GM18511 (cell line): ENCODE data around the gene LIN52.

ENCODE experiments used
- ATAC-seq: cut with Tn5 transposase; IDR thresholded peaks from one replicate; pipeline ENCODE4 v1.9.1; 2021; ENCODE audit warnings: mild to moderate bottlenecking, moderate library complexity; ENCODE audit not compliant: unreplicated experiment

Gene LIN52

GRCh38 chr14:74179856-74180255 is 95.1 kb downstream of the LIN52 start:
- ATAC-seq: no peak

GRCh38 chr14:74190927-74191575 is 106.3 kb downstream of the LIN52 start:
- no peak for ATAC-seq

- ATAC-seq: no peak
Observed at GRCh38 chr14:74194506-74195274, 109.9 kb downstream of the LIN52 start.

GRCh38 chr14:74195623-74196022 is 110.9 kb downstream of the LIN52 start:
- ATAC-seq: no peak

GRCh38 chr14:74198441-74199234 is 113.9 kb downstream of the LIN52 start:
- no peak for ATAC-seq

- ATAC-seq: no peak
Observed at GRCh38 chr14:74202113-74202512, 117.4 kb downstream of the LIN52 start.

- no peak for ATAC-seq
Observed at GRCh38 chr14:74203639-74204038, 118.9 kb downstream of the LIN52 start.

GRCh38 chr14:74204491-74204890 is 119.7 kb downstream of the LIN52 start:
- ATAC-seq: no peak

GRCh38 chr14:74205882-74206281 is 121.1 kb downstream of the LIN52 start:
- ATAC-seq: no peak

- no peak for ATAC-seq
Observed at GRCh38 chr14:74207943-74208342, 123.2 kb downstream of the LIN52 start.

- no peak for ATAC-seq
Observed at GRCh38 chr14:74208642-74209041, 123.9 kb downstream of the LIN52 start.

GRCh38 chr14:74211945-74212580 is 127.3 kb downstream of the LIN52 start:
- ATAC-seq: no peak

GRCh38 chr14:74213907-74214803 is 129.4 kb downstream of the LIN52 start:
- ATAC-seq: no peak

GRCh38 chr14:74216671-74217070 is 131.9 kb downstream of the LIN52 start:
- no peak for ATAC-seq

- ATAC-seq: peak; percentile 49
Observed at GRCh38 chr14:74217672-74218448, 133.1 kb downstream of the LIN52 start.

GRCh38 chr14:74218462-74218861 is 133.7 kb downstream of the LIN52 start:
- no peak for ATAC-seq

GRCh38 chr14:74219277-74220205 is 134.8 kb downstream of the LIN52 start:
- no peak for ATAC-seq

GRCh38 chr14:74220991-74221390 is 136.2 kb downstream of the LIN52 start:
- ATAC-seq: no peak
